NCI-H128 (cell line): ENCODE results near the gene OR6F1.
"Not testable (repeated sequence)": the region's sequence is repeated elsewhere in the genome, so short reads cannot be mapped to it uniquely, and the experiment has no call there.

Experiments
- DNase-seq: peaks from one replicate; lab custom pipeline; 2025; ENCODE audit not compliant: unreplicated experiment; lab: John Stamatoyannopoulos, UW

Gene OR6F1

DNA sequence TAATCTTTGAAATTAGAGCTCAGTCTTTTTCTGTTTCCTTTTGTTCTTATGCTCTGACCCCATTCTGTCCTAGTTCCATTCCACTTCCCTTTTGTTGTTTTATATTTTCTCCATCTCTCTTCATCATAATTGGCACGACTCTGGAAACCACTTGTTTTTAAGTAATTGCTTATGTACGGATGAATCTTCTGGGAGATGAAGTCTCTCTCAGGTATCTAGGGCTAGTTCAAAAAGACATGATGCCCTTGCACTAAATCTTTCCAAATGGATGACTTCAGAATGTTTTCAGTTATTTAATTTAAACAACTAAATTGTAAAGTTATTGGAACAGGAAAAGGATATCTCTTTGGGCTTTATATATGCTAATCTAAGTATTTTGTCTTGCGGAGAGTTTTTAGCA is at the start of gene OR6F1:
Gene OR6F1, minus strand, starts transcription at position 101 of the 400 bp plus-strand sequence. CDS start 3,891 bp downstream, outside the sequence.
- DNase-seq, result no peak

DNA sequence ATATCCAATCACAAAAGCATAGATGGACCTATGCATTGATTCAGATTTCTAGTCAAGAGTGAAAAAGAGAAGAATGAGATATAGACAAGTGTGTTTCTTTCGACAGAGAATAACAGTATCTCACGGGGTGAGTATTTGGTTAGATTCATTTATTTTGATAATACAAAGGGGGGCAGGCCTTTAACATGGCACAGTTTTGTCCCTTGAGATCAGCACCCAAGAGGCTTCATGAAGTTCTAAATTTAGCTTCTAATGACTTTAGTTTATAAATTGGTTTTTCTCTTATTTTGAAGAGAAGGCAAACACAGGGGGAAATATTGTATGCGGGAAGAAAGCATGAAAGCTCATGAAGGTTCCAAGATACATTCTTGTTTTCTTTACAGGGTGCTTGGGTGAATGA is 44.0 kb upstream of the OR6F1 start, which contains the start of gene OR1C1:
Gene OR1C1, minus strand, starts transcription at position 101 of the 400 bp plus-strand sequence. CDS start 2,150 bp downstream, outside the sequence.
- no peak for DNase-seq

DNA sequence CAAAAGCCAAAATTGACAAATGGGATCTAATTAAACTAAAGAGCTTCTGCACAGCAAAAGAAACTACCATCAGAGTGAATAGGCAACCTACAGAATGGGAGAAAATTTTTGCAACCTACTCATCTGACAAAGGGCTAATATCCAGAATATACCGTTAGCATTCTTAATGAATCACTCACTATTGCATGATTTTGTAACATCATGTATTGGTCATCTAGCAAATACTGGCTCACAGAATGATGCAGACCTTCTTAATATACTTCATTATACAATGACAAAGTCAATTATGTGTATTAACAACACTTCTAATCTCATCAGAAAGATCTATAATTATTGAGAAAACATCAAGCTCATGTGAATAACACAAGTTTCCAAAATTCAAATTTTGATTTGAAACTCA is 37.9 kb upstream of the OR6F1 start:
- not testable (repeated sequence) for DNase-seq

DNA sequence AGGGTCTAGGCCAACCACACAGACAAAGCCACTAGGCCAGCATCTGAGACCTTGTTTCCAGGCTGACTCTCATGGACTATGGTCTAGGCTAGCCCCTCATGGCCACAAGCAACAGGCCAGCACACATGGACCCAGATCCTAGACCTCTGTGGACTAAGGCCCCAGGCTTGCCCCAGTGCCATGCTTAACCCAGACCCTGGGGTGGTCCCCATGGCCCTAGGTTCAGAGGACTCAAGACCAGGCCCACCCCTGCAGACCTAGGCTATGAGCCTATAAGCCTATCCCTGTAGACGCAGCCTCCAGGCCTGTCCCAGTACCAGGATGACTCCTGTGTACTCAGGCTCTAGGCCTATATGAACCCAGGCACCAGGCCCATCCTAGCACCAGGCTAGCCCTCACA is 33.4 kb upstream of the OR6F1 start:
- DNase-seq, result no peak

DNA sequence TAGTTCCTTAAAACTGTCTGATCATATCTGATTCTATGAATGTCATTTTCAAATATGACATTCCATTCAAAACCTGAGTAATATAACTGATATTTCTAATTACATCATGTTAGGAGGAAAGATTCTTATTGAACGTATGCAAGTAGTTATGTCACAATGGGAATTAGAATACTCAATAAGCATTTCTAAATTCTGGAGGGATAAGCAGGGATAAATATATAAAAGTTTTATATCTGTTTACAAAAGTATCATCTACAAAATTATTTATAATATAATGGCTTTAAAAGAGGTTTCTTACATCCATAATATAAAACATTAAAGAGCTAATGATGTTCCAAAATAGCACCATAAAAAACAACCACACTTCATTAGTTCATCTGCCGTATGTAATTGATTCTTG is 31.6 kb upstream of the OR6F1 start, which contains the start of gene OR14A2:
Gene OR14A2, minus strand, starts transcription at position 101 of the 400 bp plus-strand sequence.
- no peak for DNase-seq

DNA sequence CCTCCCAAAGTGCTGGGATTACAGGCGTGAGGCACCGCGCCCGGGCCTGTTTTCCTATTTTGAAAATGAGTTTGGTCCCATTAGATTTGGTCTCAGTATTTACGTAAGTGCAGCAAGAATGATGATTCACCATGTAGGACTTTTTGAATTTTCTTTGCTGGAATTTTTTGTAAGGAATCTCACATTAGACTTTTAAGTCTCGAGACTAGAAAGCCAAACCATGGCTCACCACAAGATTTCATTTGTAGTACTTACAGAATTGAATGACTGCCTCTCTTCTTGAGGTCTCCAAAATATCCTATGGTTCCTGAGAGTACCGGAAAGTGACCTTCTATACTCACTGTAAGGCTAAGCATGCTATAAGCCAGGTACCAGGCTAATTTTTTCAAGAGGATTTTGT is 31.2 kb upstream of the OR6F1 start:
- no peak for DNase-seq

DNA sequence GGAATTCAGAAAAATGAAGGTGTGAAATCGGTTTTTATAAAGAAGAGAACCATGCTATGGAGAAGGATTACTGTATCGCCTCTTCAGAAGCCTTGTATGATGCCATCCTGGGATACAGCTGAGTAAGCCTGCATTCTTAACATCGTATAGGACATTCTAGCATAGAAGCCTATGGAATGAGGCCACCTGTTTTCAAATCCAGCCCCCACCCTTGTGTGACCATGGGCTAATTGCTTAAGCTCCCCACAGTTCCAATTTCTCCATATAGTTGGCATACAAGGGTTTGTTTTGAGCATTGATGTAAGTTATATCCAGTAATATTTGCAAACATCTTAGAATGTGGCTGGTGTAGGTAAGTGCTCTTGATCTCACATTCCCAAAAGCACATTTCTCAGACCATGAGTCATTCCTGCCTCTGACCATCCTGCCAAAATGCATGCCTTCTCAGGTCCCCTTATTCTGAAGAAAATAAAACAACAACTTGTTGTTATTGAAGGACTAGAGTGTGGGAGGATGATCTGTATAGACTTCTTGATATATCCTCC is 30.0 kb upstream of the OR6F1 start:
- no peak for DNase-seq

DNA sequence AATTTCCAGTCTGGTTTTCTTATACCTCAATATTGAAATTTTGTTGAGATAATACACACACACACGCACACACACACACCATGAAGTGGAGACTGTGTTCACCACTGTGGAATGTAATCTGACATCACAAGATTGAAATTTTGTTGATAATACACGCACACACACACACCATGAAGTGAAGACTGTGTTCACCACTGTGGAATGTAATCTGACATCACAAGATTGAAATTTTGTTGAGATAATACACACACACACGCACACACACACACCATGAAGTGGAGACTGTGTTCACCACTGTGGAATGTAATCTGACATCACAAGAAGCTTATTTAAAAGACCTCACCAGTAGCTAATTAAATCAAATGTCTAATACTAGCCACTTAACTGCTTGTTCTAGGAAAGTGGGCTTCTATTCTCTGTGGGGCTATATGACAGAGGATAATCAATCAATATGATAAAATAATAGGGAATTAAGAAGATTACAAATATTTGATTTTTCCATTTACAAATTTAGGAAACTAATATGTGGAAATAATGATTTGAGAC is 25.8 kb upstream of the OR6F1 start:
- DNase-seq, result not testable (repeated sequence)

DNA sequence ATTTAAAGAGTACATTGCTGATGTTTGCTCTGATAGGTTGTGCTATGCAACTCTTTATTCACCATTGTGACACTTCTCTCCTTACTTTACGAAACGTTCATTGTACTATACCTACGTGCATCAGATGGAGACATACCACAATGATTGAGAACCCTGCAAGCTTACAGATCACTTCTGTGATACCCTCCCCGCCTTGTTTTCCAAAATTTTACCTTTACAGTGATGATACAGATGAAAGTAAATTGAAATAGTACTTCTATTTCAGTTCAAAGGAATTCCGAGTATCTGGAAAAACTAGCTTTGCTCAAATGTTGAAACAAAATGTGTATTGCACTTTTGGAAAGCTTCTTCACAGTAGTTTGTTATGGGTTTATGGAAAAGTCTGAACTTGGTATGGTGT is 25.3 kb upstream of the OR6F1 start:
- DNase-seq, result no peak

DNA sequence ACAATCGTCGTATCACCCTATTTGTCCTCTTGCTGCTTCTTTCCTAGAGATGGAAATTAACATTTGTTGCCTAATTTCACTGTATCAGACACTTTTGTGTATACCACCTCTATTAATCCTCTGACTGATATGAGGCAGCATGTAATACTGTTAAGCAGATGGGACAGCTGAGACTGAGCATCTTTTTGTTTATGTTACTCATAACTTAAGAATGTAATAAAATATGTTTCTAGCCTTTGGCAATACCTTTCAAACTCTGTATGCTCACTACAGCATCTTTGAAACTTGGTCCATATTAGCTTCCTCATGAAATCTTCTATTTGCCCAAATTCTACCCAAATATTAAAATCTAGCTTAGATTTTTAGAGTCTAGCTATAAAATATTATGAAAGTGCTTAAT is 24.3 kb upstream of the OR6F1 start:
- no peak for DNase-seq

DNA sequence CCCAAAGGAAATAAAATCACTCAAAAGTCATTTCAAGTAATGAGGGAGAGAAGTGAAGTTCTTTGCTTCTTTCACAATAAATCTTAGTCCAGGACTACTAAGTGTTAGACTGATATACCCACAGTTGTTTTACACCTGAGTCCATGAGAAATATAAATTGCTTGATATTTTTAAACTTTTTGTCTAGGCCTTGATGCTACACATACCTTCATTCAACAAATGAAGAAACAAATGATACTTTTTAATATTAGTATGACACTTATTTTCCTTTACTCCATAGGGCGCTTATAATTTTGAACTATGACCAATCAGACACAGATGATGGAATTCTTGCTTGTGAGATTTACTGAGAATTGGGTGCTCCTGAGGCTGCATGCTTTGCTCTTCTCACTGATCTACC is 21.9 kb upstream of the OR6F1 start, which contains the start of gene OR14K1:
Gene OR14K1, plus strand, starts transcription at position 301 of the 400 bp plus-strand sequence. Its CDS starts 0 bp downstream, at position 301.
- no peak for DNase-seq

DNA sequence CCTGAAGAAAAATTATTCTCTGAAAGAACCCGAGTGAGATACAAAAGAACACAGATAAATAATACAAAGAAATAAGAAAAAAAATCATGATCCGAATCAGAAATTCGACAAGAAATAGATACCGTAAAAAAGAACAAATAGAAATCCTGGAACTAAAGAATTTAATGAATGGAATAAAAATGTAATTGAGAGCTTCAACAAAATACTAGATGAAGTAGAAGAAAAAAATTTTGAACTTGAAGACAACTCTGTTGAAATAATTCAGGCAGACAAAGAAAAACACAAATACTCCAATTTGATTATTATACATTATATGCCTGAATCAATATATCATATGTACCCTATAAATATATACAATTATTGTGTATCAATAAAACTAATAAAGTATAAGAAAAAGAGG is 4.8 kb upstream of the OR6F1 start:
- DNase-seq, result no peak

DNA sequence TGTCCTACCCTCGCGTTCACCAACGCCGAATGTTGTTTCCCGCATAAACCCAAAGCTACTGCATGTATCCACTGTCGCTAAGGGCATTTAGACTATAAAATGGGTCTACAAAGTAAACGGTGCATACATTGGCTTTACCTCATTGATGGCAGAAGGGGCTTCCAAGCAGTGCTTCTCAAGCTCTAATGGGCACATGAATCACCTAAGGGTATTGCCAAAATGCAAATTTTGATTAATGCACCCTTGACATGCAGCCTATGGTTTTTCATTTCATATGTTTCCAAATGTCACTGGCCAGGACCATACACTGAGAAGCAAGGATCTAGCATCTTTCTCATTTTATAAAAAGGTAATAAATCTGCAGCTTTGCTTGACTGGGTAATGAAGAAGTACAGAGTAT is 2.7 kb downstream of the OR6F1 start:
- DNase-seq, result no peak

DNA sequence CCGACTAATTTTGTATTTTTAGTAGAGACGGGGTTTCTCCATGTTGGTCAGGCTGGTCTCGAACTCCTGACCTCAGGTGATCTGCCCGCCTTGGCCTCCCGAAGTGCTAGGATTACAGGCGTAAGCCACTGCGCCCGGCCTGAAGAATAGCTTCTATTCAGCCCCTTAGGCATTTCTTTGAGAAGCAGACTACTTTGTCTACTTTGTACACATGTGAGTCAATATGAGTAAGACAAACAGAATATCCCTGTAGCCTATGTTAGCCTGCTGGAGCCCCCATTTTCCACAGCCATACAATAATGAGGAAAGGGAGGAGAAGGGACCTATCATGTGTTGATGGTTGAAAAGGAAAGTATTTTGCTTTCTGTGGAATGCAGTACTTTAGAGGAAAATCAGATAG is 5.8 kb downstream of the OR6F1 start:
- DNase-seq, result not testable (repeated sequence)

DNA sequence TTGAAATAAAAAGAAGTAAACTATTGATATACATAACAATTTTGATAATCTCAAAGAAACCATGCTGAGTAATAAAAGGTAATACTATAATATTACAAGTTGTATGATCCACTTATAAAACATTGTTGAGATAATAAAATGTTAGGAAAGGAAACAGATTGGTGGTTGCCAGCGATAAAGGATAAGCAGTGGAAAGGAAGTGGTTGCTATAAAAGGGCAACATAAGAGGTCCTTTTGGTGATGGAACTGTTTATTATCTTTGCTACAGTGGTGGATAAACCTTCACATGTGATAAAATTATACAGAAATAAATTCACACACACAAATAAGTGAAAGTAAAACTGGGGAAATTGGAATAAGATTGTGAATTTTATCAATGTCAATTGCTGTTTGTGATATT is 15.1 kb downstream of the OR6F1 start:
- no peak for DNase-seq

DNA sequence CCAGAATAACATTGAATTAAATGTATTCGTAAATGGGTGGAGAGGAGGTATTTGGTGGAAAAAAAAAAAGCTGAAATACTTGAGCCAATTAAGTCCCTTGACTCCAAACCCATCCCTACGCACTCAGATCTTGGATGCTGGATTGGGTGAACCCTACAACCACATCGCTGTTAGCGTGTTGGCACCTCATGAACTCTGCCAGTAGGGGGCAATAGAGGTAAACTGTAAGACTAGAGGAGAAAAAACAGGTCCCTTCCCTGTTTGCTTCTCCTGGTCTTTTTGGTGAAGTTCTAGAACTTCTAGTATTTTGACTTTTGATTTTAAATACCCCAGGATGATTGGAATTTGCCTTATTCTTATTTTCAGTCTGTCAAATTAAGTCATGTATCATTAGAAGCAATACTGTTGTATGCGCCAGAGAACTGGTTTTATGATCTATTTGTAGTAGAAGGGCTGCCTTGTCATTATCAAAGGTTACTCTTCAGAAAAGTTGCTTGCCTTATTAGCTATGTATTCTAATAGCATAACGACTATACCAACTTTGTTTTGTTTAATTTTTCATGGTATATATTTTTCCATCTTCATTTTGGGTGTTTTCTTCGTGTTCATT is 35.1 kb downstream of the OR6F1 start:
- no peak for DNase-seq

DNA sequence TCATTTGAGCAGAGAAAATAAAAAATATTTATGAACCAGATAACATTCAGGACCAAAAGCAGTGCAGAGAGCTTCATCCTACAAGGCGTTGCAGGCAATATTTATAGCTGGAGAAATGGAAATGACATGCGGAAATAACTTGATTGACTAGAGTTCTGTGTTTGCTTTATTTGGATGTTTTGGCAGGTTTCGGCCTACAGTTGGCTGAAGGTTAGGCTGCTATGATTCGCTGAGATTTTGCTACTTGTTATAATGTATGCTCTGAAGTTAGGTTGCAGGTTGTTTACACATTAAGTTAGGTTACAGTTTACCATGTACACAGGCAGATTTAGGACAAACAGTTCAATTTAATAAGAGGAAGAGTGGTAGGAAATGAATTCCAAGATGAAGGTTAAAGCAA is 36.3 kb downstream of the OR6F1 start:
- no peak for DNase-seq

DNA sequence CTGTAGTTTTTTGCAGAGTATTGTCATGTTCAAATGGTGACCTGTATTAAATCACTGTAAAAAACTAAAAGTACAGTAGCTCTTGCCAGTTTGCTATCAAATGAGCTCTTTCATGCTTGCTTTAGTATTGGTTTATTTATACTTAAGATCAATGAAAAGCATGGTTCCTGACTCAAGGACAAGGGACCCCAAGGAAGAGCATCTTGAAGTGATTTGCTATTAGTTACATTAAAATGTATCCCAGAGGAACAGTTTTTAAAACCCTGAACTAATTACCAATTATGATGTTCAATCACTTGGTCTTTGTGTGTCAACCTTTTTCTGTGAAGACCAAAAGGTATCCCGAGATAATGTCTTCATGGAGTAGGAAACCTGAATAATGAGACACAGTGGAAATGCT is 36.8 kb downstream of the OR6F1 start, which contains the start of gene OR13G1:
Gene OR13G1, minus strand, starts transcription at position 101 of the 400 bp plus-strand sequence. CDS start 6,698 bp downstream, outside the sequence.
- DNase-seq, result no peak

DNA sequence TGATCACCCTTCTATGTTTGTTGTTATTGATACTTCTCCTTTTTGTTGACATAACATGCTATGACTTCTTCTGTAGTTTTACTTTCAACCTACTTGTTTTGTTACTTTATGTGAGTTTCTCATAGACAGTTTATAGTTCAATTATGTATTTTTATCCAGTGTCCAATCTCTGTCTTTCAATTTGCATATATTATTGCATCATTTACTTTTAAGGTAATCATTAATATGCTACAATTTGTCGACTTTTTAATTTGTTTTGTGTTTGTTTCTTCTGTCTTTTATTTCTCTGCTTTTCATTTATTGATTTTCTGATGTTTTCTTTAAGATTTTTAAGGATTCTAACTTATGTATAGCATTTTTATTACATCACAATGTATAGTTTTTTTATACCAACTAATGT is 47.2 kb downstream of the OR6F1 start:
- DNase-seq, result no peak
